Stimulated activated CD4-positive, alpha-beta T cell treated with anti-CD3 and anti-CD28 coated beads, Interleukin-12 subunit alpha, Interleukin-12 subunit beta, amount 100 ng/mL, for 24 hours (primary cell): ENCODE data around the gene EPHA2.

ENCODE experiments used
- DNase-seq, 2 experiments: peaks; one replicate each; pipeline ENCODE4 v3.0.0-alpha.2; 2020; ENCODE audit warnings: low read depth in 2 of 2

EPHA2 gene

DNA sequence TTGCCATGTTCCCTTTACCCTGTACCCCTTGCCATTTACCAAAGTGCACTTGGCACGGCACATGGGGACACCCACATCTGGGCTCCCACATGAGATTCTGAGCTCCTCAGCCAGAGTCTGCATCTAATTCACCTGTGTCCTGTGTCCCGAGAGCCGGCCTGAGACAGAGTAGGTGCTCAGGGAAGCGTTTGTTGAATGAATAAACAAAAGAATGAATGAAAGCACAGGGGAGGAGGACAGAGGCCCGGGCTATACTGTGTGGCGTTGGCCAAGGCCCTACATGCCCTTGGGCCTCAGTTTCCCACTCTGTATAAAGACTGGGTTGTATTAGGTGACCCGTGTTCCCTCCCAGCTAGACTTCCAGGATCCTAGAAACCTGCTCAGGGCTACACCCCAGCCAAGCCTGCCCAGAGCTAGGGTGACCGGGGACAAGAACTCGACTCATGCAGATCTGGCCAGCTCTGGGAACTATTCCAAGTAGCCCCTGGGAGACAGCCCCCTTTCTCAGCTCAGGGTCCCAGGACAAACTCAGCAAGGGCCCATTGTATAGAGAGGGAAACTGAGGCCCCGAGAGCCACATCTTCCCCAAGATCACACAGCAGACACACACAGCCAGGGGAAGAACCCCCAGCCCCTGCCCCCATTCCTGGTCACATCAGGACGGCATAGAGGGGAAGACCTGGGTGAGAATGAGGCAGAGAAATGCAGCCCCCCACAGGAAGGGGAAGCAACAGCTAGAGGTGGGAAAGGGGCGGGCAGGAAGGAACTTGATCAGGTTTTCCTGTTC lies 6.0 kb downstream of the EPHA2 start:
- no peak for DNase-seq

- DNase-seq = no peak
Measured at GRCh38 chr1:16149146-16149545, 6.7 kb downstream of the EPHA2 start.

- DNase-seq = no peak
Measured at GRCh38 chr1:16148329-16149092, 7.4 kb downstream of the EPHA2 start.

GRCh38 chr1:16147156-16147926 lies 8.5 kb downstream of the EPHA2 start:
- no peak for DNase-seq

- DNase-seq = no peak
Measured at GRCh38 chr1:16146279-16147155, 9.4 kb downstream of the EPHA2 start.

DNA sequence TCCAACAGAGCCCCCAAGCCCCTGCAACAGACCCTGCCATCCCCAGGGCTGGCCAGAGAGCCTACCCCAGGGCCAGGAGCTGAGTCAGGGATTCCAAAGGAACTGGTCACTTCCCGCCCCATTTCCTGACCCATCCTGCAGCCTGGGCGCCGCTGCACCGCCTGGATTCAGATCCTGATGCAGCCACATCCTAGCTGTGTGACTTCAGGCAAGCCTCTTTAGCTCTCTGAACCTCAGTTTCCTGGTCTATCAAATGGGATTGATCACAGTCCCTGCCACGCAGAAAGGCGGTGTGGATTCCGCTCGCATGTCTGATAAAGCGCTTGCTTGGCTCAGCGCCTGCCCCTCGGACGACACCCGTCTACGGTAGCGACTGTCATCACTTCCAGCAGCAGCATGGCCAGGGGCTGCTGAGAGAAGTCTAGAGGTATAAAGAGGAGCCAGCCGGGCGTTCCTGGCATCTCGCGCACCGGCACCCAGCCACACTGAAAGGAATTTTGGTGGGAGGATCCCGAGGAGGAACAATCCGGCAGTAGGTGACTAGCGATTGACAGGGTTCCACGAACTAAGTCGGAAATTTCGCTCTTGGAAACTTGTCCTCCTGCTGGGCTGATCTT lies 10.1 kb downstream of the EPHA2 start:
- no peak for DNase-seq

GRCh38 chr1:16145030-16145661 lies 10.7 kb downstream of the EPHA2 start:
- no peak for DNase-seq

DNA sequence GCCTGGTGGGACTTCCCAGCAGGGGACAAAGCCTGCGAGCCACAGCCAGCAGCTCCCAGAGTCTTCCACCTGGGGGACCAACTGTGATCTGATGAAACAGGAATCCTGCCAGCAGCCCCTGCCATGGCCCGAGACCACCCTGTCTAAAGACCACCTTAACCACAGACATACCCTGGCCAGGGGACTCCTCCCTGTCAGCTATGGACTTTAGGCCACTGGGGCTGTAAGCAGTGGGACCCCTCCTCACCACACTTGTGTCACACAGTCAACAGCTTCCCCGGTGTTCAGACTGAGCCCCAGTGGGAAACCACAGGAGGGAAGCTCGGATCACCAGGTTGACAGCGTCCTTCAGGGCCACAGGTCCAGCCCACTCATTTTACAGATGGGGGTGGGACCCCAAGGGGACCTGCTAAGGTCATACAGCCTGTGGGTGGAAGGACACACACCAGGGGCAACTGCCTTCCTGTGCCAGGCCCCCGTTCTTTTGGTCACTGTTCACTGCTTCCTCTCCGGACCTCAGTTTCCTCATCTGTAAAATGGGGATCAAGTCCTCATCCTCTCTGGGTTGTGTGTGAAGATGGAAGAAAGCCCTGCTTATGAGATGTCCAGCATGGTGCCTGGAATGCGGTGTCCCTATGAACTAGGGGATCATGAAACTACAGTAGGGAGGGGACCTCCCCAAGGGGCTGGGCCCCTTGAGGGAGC lies 11.4 kb downstream of the EPHA2 start:
- no peak for DNase-seq

- no peak for DNase-seq
Measured at GRCh38 chr1:16143566-16144324, 12.1 kb downstream of the EPHA2 start.

DNA sequence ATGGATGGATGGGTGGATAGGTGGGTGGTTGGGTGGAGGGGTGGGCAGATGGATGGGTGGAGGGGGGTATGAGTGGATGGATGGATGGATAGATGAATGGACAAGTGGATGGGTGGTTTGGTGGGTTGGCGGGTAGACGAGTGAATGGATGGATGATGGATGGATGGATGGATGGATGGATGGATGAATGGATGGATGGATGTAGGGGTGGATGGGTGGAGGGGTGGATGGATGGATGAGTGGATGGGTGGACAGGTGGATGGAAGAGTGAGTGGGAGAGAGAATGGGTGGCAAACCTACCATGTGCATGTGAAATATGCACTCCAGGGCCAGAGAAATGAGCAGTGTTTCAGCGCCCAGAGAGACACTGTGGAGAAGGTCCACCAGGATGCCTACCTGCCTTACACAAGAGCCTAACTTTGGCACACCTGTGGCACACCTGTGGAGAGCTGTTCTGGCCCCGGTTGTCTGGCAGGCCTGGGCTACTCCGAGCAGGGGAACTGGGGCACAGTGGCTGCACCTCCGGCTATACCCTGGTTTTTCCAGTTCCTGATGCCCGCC lies 12.8 kb downstream of the EPHA2 start:
- DNase-seq = no peak

DNA sequence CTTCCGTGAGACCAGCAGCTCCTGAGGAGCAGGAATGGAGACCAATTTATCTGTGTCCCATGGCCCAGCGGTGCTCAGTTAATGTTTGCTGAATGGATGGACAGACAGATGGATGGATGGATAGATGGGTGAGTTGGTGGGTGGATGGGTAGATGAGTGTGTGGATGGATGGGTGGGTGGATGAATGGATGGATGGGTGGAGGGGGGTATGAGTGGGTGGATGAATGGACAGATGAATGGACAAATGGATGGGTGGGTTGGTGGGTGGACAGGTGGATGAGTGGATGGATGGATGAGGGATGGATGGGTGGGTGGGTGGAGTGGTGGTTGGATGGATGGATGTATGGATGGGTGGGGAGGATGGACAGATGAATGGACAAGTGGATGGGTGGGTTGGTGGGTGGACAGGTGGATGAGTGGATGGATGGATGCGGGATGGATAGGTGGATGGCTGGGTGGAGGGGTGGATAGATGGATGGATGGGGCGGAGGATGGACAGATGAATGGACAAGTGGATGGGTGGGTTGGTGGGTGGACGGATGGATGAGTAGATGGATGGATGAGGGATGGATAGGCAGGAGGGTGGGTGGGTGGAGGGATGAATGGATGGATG lies 13.4 kb downstream of the EPHA2 start:
- no peak for DNase-seq

GRCh38 chr1:16141573-16142336 lies 14.1 kb downstream of the EPHA2 start:
- DNase-seq = no peak

DNA sequence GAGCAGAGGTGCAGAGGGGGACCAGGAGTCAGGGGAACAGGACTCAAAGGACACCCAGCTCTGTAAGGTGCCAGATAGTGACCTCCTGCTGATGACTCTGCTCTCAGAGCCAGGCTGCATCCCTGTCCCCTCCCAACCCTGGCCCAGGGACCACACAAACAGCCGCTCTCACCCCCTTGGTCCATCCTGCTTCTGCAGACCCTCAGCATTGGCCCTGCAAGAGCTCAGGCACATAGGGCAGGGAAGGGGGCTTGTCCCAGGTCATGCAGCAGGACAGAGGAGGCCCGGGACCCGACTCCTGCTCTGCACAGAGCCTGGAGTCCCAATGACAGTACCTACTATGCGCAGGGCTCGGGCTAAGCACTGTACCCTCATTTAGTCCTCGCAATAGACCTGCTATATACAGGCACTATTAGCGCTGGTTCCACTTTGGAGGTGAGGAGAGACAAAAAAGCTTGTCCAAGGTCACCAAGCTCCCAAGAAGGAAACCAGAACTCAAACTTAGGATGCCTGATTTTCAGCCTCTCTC lies 15.7 kb downstream of the EPHA2 start:
- DNase-seq = no peak

GRCh38 chr1:16139473-16139962 lies 16.4 kb downstream of the EPHA2 start:
- no peak for DNase-seq

GRCh38 chr1:16138772-16139221 lies 17.1 kb downstream of the EPHA2 start:
- DNase-seq = no peak

DNA sequence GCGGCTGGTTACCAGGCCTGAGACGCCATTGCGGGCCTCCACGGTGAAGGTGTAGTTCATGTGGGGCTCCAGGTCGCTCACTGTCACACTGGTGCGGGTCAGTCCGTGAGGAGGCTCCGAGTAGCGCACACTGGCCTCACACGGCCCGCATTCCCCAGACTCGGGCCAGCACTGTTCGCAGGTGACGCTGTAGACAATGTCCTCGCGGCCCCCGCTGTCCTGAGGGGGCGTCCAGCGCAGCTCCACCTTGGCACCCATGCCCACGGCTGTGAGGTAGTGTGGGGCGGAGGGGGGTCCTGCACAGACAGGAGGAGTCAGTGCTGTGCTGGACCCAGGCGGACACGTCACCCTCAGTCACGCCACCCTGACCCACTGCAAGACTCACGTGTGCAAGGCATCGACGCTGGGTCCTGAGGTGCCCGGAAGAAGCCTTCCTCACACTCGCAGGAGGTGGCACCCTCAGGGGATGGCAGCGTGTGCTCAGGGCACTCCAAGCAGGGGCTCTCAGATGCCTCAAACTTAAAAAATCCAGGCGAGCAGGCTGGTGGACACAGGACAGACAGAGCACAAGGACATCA lies 17.9 kb downstream of the EPHA2 start:
- no peak for DNase-seq

DNA sequence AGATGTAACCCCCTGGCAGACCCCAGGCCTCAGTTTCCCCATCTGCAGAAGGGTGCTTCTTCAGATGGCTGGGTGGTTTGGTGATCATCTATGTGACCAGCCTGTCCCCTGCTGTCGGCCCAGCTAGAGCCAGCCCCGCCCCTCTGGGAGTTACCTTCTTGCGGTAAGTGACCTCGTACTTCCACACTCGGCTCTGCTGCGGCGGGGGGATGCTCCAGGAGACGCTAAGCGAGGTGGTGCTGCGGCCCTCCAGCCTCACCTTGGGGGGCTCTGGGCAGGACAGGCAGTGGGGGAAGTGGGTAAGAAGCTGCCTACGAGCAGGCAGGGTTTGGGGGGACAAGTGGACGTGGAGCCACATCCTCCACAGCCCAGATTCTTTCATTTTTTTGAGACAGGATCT lies 20.4 kb downstream of the EPHA2 start:
- no peak for DNase-seq
